ENCODE results near the gene EDA. TPM values are rescaled to one million over a fixed set of nuclear protein-coding genes. Genes with fewer than 3 reads are reported as not detected.

EDA gene
- total RNA-seq, 1 experiment from 2014 or later: 0.15 TPM

DNA sequence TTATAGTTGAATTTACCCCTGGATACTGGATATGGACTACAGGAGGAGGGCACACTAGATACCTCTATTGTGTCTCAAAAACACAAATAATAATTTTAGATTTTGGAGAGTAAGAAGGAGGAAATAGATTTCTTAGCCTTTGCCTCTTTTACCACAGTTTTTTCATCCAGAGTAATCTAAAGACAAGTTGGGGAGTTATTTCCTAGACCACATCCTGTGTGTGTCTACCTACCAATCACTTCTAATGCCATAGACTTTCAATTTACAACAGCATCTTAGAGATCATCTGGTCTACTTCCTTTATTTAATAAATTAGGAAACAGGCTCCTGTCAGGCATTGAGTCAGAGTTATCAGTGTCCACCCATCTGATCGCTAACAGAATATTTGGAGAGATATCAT is 191.5 kb downstream of the EDA start:
- ATAC-seq (no peak), DNase-seq (no peak)
- Histone ChIP-seq H4K20me1 (ENCODE audit: low read length) (no peaks in the 10 kb centered on the region), H2AFZ (ENCODE audit: low read length) (no peak overlapping the region), H3K4me2 (ENCODE audit: low read length) (no peak overlapping the region), H3F3A (ENCODE audit: low read length, unreplicated experiment) (no peaks in the 10 kb centered on the region), H3K9me3 (ENCODE audit: low read length) (no peaks in the 10 kb centered on the region), H3K4me1 (ENCODE audit: insufficient read depth, low read length) (no peaks in the 10 kb centered on the region), H3K27me3 (ENCODE audit: low read length) (no peaks in the 10 kb centered on the region), H3K9me2 (replicated peaks; ENCODE audit: low read length) (no peaks in the 10 kb centered on the region), H3K9ac (ENCODE audit: low read length) (no peak overlapping the region), H3K36me3 (ENCODE audit: low read depth, low read length) (no peaks in the 10 kb centered on the region), H3K79me2 (ENCODE audit: low read length) (no peaks in the 10 kb centered on the region), H3K4me3 (ENCODE audit: low read length) (no peak overlapping the region), H3K27ac (ENCODE audit: low read length) (no peak overlapping the region)
- BruUV-seq (replicated peaks): no TSS peak
- ChIA-PET POLR2A (ENCODE audit: unreplicated experiment) (no interaction called here), CTCF (no interaction called here)
- intact Hi-C loops (cut with micrococcal nuclease): no loop called here
- no peak for TF ChIP-seq EZH2phosphoT487 (IDR thresholded peaks at IDR 0.05; ENCODE audit: borderline replicate concordance, low read length)
- TF ChIP-seq EZH2 (IDR thresholded peaks at IDR 0.05; ENCODE audit: low read length, unreplicated experiment): no peak
- TF ChIP-seq, protein P1, sequence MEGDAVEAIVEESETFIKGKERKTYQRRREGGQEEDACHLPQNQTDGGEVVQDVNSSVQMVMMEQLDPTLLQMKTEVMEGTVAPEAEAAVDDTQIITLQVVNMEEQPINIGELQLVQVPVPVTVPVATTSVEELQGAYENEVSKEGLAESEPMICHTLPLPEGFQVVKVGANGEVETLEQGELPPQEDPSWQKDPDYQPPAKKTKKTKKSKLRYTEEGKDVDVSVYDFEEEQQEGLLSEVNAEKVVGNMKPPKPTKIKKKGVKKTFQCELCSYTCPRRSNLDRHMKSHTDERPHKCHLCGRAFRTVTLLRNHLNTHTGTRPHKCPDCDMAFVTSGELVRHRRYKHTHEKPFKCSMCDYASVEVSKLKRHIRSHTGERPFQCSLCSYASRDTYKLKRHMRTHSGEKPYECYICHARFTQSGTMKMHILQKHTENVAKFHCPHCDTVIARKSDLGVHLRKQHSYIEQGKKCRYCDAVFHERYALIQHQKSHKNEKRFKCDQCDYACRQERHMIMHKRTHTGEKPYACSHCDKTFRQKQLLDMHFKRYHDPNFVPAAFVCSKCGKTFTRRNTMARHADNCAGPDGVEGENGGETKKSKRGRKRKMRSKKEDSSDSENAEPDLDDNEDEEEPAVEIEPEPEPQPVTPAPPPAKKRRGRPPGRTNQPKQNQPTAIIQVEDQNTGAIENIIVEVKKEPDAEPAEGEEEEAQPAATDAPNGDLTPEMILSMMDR (conservative IDR thresholded peaks at IDR 0.05; ENCODE audit: low read depth, low read length): no peak

DNA sequence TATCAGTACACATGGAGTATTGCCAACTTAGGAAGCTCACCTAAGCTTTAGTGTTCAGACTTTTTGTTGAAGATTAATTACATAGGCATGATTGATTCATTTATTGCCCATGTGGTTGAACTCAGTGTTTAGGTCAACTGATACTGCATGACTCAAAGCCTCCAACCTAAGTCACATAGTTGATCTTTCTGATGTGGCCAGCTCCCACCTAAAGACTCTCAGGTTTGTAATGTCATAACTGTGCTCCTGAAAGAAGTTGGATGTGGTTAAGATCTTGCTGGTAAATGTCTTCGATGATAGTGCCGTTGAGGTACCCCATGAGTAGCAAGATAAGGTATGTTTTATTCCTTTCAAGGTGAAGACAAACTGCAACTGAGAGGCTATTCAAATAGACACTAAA is 192.5 kb downstream of the EDA start:
- no TSS peak for BruUV-seq (replicated peaks)
- TF ChIP-seq EZH2phosphoT487 (IDR thresholded peaks at IDR 0.05; ENCODE audit: borderline replicate concordance, low read length) (no peak), EZH2 (IDR thresholded peaks at IDR 0.05; ENCODE audit: low read length, unreplicated experiment) (no peak)
- TF ChIP-seq, protein P1 (conservative IDR thresholded peaks at IDR 0.05; ENCODE audit: low read depth, low read length): no peak
- intact Hi-C loops (cut with micrococcal nuclease): no loop called here
- ChIA-PET POLR2A (ENCODE audit: unreplicated experiment) (no interaction called here), CTCF (no interaction called here)
- Histone ChIP-seq H3F3A (ENCODE audit: low read length, unreplicated experiment) (no peaks in the 10 kb centered on the region), H3K27me3 (ENCODE audit: low read length) (no peaks in the 10 kb centered on the region), H3K27ac (ENCODE audit: low read length) (no peak overlapping the region), H3K9me3 (ENCODE audit: low read length) (no peaks in the 10 kb centered on the region), H3K4me3 (ENCODE audit: low read length) (no peak overlapping the region), H3K9me2 (replicated peaks; ENCODE audit: low read length) (no peaks in the 10 kb centered on the region), H3K79me2 (ENCODE audit: low read length) (no peaks in the 10 kb centered on the region), H3K4me2 (ENCODE audit: low read length) (no peak overlapping the region), H3K36me3 (ENCODE audit: low read depth, low read length) (no peaks in the 10 kb centered on the region), H4K20me1 (ENCODE audit: low read length) (no peaks in the 10 kb centered on the region), H3K9ac (ENCODE audit: low read length) (no peak overlapping the region), H2AFZ (ENCODE audit: low read length) (no peak overlapping the region), H3K4me1 (ENCODE audit: insufficient read depth, low read length) (no peaks in the 10 kb centered on the region)
- ATAC-seq (no peak), DNase-seq (no peak)

DNA sequence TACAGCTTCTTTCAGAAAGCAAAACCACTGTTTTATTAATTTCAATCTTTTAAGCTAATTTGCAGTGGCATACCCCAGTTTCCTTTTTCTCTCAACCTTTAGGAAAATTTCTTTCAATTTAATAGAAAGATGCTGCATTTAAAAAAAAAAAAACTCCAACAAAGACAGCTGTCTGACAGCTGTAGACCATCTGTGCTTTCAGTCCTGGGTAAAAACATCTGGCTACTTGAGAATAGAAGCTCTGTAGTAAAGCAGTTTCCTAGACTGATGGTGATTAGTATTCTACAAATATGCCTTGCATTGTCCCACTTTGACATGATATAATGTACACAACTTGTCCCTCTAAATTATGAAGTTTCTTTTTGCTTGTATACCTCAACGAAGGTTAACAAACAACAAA is 197.8 kb downstream of the EDA start:
- BruUV-seq (replicated peaks): no TSS peak
- Histone ChIP-seq H3K9me2 (replicated peaks; ENCODE audit: low read length) (no peaks in the 10 kb centered on the region), H3K4me2 (ENCODE audit: low read length) (no peak overlapping the region), H3K4me3 (ENCODE audit: low read length) (no peak overlapping the region), H3K36me3 (ENCODE audit: low read depth, low read length) (no peaks in the 10 kb centered on the region), H3K9me3 (ENCODE audit: low read length) (no peaks in the 10 kb centered on the region), H3K4me1 (ENCODE audit: insufficient read depth, low read length) (no peaks in the 10 kb centered on the region), H3F3A (ENCODE audit: low read length, unreplicated experiment) (no peaks in the 10 kb centered on the region), H3K27me3 (ENCODE audit: low read length) (no peaks in the 10 kb centered on the region), H4K20me1 (ENCODE audit: low read length) (no peaks in the 10 kb centered on the region), H3K9ac (ENCODE audit: low read length) (no peak overlapping the region), H3K27ac (ENCODE audit: low read length) (no peak overlapping the region), H2AFZ (ENCODE audit: low read length) (no peak overlapping the region), H3K79me2 (ENCODE audit: low read length) (no peaks in the 10 kb centered on the region)
- CTCF ChIA-PET: interaction anchor here (0.6 kb wide), 1 partner anchor 22 kb away, joined by 3 read pairs; no protein-coding TSS in a partner anchor
- intact Hi-C loops (cut with micrococcal nuclease): no loop called here
- DNase-seq: no peak
- no peak for TF ChIP-seq EZH2phosphoT487 (IDR thresholded peaks at IDR 0.05; ENCODE audit: borderline replicate concordance, low read length)
- TF ChIP-seq, protein P1 (conservative IDR thresholded peaks at IDR 0.05; ENCODE audit: low read depth, low read length): no peak
- no peak for TF ChIP-seq EZH2 (IDR thresholded peaks at IDR 0.05; ENCODE audit: low read length, unreplicated experiment)
- ATAC-seq: no peak
- POLR2A ChIA-PET (ENCODE audit: unreplicated experiment): no interaction called here

Data from PC-3 (cell line).